GM13977 (cell line): Measurements from ENCODE around the gene PDGFA.

Experiments used
- DNase-seq: peaks from one replicate; pipeline ENCODE4 v3.0.0; 2012; ENCODE audit warnings: low spot score
- CTCF ChIP-seq: IDR thresholded peaks from 2 replicates; pipeline ENCODE4 v1.5.1; 2012; ENCODE audit warnings: mild to moderate bottlenecking, control low read depth; ENCODE audit not compliant: insufficient read depth; ENCODE audit errors: extremely low read depth, missing control alignments
- in situ Hi-C: fragments of 300-500 bp; cut with MboI; formaldehyde crosslinking; loops from one replicate; pipeline ENCODE4 v1.12.0; 2022; ENCODE audit warnings: low sequenced_read_pairs, low pct_unique_long_range_greater_than_20kb, mixed read lengths, inconsistent platforms; ENCODE audit not compliant: unreplicated experiment

PDGFA gene

GRCh38 chr7:481219-481930 is 38.3 kb downstream of the PDGFA start:
- no peak for DNase-seq
- no peak for TF ChIP-seq CTCF
- in situ Hi-C loops, result no loop called here

- in situ Hi-C loops, result no loop called here
Observed at GRCh38 chr7:480531-481218, 39.0 kb downstream of the PDGFA start.

GRCh38 chr7:479948-480499 is 39.6 kb downstream of the PDGFA start:
- in situ Hi-C loops, result no loop called here
- no peak for DNase-seq
- TF ChIP-seq CTCF, result no peak

More at GRCh38 chr7:480531-481218, 39.0 kb downstream of the PDGFA start:
- TF ChIP-seq CTCF, result no peak
- no peak for DNase-seq

- no peak for TF ChIP-seq CTCF
- no peak for DNase-seq
- in situ Hi-C loops, result no loop called here
Observed at GRCh38 chr7:479115-479947, 40.3 kb downstream of the PDGFA start.

- TF ChIP-seq CTCF, result no peak
- in situ Hi-C loops, result no loop called here
- DNase-seq, result no peak
Observed at GRCh38 chr7:477626-478220, 41.9 kb downstream of the PDGFA start.
